Muscle layer of colon (tissue), 2 donors: Measurements from ENCODE around the gene SH3TC1.

Source experiments
- H3K27ac ChIP-seq: one replicate; pipeline ENCODE4 v1.7.0; 2013; ENCODE audit warnings: low read depth, mild to moderate bottlenecking, low read length, moderate library complexity
- H3K27me3 ChIP-seq, 2 donors: one replicate each; pipeline ENCODE4 v1.7.0; 2013; ENCODE audit warnings: low read length in 2 of 2, mild to moderate bottlenecking in 2 of 2; ENCODE audit not compliant: insufficient read depth in 2 of 2, control insufficient read depth in 1 of 2
- H3K36me3 ChIP-seq: one replicate; pipeline ENCODE4 v1.7.0; 2013; ENCODE audit warnings: mild to moderate bottlenecking, low read length; ENCODE audit not compliant: insufficient read depth
- H3K4me1 ChIP-seq: one replicate; pipeline ENCODE4 v1.7.0; 2013; ENCODE audit warnings: mild to moderate bottlenecking, low read length; ENCODE audit not compliant: insufficient read depth
- H3K4me3 ChIP-seq, 2 donors: one replicate each; pipeline ENCODE4 v1.7.0; 2013; ENCODE audit warnings: low read length in 2 of 2, low read depth in 1 of 2, mild to moderate bottlenecking in 1 of 2, moderate library complexity in 1 of 2
- H3K9ac ChIP-seq: one replicate; pipeline ENCODE4 v1.7.0; 2013; ENCODE audit warnings: low read length
- H3K9me3 ChIP-seq: one replicate; pipeline ENCODE4 v1.7.0; 2013; ENCODE audit warnings: mild to moderate bottlenecking, low read length
- donor health status: abdominal sarcoma.
- donor health status: Adenocarcinoma of cecum.

Gene SH3TC1

DNA sequence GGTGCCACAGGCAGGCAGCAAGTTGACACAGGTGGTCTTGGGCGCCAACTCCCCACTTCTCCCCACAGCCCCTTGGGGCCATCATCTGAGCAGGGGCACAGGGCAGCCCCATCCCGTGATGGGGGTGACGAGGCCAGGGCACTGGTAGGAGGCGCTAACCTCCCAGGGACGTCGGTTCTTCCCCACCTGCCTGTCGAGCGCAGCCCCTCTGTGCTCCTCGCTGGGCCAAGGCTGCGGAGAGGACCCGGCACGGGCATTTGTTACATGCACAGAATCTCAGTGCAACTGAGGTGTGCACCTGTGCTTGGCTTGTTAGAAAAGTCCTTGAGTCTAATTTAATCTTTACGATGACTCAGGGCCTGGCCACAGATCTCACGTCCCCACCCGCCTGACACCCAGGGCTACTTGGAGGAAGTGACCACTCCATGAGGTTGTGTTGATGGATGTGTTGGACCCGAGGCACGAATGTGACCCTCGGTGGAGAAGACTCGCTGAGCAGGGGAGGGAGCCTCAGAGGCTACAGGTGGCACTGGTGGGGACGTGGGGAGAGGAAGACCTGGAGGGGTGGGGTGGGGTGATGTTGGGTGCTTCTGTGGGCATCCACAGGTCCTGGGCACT, 3.1 kb upstream of the SH3TC1 start:
- H3K9me3 ChIP-seq: no peaks in the 10 kb centered on the region
- H3K36me3 ChIP-seq: no peaks in the 10 kb centered on the region
- H3K27me3 ChIP-seq: peaks cover 0 to 4% of the 10 kb centered on the region in 2 donors
- H3K27ac ChIP-seq: no peak overlapping the region
- no peak overlapping the region for H3K4me3 ChIP-seq
- peaks cover 3% of the 10 kb centered on the region for H3K4me1 ChIP-seq
- no peak overlapping the region for H3K9ac ChIP-seq

DNA sequence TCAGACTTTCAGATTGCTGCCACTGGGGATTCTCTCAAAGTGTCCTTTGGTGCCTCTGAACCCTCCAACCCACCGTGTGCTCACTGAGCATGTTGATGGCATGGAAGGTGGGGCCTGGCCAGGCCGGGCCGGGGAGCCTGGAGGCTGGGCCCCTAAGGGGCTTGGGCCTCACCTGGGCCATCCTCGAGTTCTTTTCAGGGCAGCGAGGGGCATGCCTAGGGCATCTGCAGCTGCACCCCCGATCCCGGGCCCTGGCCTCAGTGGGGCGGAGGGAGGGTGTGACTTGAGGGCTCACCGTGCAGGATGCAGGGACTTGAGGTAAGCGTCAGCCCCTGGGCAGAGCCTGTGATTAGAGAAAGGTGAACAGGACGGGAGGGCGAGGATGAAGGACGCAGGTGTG, 1.6 kb upstream of the SH3TC1 start:
- peaks cover 0 to 4% of the 10 kb centered on the region in 2 donors for H3K27me3 ChIP-seq
- H3K27ac ChIP-seq: no peak overlapping the region
- H3K9ac ChIP-seq: no peak overlapping the region
- H3K4me1 ChIP-seq: peaks cover 10% of the 10 kb centered on the region
- no peak overlapping the region for H3K4me3 ChIP-seq
- no peaks in the 10 kb centered on the region for H3K9me3 ChIP-seq
- H3K36me3 ChIP-seq: no peaks in the 10 kb centered on the region

DNA sequence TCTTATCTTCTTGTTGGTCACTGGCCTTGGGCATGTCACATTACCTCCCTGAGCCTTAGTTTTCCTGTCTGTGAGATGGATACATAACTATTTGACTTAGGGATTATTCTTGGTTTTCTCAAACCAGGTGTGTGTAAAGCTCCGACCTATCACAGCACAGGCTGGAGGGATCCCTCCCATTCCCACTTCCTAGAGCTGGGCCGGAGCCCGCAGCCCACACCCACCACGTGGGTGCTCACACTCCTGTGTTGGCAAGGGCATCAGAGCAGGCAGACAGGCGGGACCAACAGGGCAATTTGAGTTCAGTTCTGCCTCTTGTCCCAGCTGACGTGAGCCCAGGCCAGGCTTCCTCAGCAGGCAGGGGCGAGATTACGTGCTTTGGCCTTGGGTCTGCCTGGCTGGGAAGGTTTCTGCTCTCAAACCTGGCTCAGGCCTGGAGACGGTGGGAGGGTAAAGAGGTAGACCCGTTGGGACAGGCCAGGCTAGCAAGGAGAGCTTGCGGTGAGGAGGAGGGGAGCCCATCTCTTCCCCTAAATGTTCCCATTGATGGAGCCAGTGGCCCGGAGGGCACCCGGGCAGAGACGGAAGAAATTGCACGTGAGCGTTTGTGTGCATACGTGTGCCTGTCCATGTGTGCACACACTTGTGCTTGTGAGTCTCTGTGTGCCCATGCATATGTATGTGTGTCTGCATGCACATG, 734 bp upstream of the SH3TC1 start:
- Histone ChIP-seq H3K9me3 (no peaks in the 10 kb centered on the region), H3K4me3 (no peak overlapping the region), H3K36me3 (no peaks in the 10 kb centered on the region), H3K9ac (no peak overlapping the region), H3K27ac (no peak overlapping the region), H3K27me3 (peaks cover 0 to 4% of the 10 kb centered on the region in 2 donors), H3K4me1 (peaks cover 10% of the 10 kb centered on the region)

DNA sequence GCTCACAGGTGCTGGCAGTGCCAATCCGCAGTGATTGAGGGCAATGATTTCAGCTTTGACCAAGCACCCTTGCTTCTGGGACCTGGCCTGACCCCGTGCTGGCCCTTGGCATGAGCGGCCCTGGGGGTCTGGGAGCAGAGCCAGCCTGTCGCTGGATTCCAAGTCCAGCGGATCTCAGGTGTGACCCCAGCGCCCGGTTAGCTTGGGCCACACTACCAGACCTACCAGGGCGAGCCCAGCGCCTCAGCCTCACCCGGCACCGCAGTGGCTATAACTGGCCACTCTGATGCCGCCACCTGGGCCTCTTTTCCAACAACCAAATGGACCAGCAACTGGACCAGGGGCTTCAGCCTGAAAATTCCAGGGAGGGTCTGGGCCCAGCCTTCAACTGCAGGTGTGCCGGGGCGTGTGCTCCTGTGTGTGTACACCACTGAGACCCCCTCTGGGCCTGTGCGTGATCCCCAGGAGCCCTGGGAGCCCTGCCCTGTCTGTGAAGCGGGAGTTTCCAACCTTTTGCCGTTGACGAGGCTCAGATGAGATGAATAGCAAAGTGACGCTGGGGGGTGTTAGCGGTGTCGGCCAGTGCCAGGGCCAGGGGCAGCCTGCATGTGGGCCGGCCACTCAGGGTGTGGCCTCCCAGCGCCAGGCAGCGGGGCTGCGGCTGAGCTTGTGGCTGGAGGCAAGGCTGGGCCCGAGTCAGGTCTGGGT, 658 bp downstream of the SH3TC1 start:
- H3K4me1 ChIP-seq: peaks cover 10% of the 10 kb centered on the region
- peak overlapping the region; percentile 43 to 45 for H3K4me3 ChIP-seq
- no peak overlapping the region for H3K9ac ChIP-seq
- H3K9me3 ChIP-seq: no peaks in the 10 kb centered on the region
- H3K27me3 ChIP-seq: peaks cover 0 to 4% of the 10 kb centered on the region in 2 donors
- no peaks in the 10 kb centered on the region for H3K36me3 ChIP-seq
- no peak overlapping the region for H3K27ac ChIP-seq

DNA sequence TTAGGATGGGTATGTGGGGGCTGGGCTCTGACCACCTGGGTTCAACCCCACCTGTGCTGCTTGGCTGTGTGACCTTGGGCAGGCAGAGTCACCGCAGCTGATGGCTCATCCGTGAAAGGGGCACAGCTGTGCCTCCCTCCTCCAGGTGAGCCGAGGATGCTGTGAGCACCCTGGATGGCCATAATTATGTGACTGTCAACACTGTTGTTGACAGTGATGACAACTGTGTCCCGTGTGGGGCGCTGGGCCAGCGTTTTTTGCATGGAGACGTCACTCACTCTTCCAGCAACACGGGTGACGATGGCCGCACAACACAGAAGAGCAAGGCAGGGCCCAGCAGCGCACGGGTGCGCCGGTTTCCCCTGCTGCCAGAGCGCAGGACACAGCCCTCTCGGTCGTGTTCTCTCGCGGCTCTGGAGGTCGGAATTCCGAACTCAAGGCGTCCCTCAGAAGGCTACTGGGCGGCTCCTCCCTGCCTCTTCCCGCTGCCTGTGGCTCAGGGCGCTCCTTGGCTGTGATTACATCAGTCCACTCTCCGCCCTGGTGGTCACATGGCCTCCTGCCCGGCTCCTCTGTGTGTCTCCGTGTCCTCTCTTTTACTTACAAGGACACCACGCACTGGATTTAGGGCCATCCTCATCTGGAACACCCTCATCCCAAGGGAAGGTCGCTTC, 1.3 kb downstream of the SH3TC1 start:
- no peaks in the 10 kb centered on the region for H3K9me3 ChIP-seq
- peaks cover 10% of the 10 kb centered on the region for H3K4me1 ChIP-seq
- H3K36me3 ChIP-seq: no peaks in the 10 kb centered on the region
- H3K27me3 ChIP-seq: peaks cover 0 to 4% of the 10 kb centered on the region in 2 donors
- H3K4me3 ChIP-seq: peak overlapping the region; percentile 4 to 23
- H3K27ac ChIP-seq: no peak overlapping the region
- H3K9ac ChIP-seq: no peak overlapping the region

DNA sequence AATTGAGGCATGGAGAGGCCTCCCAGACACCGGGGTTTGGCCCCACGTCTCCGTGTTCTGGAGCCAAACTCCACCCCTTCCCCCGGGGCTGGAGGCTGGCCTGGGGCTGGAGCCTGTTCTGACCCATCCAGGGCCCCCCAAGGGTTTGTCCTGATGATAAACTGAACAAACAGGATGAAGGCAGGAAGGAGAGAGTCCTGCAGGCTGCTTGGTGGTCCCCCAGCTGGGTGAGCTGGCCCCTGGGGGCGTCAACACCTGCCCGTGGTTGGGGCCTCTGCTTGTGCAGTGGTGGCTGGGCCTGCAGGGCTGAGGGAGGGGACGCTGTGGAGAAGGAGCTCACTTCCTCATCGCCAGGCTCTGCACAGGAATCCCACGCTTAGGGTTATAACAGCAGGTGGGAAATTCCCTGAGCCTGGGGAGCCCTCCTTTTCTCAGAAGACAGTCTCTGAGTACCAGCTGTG, 2.3 kb downstream of the SH3TC1 start:
- Histone ChIP-seq H3K4me1 (peaks cover 10% of the 10 kb centered on the region), H3K4me3 (peak overlapping the region in 1 of 2 donors; percentile 4), H3K9me3 (no peaks in the 10 kb centered on the region), H3K9ac (no peak overlapping the region), H3K36me3 (no peaks in the 10 kb centered on the region), H3K27ac (no peak overlapping the region), H3K27me3 (peaks cover 0 to 4% of the 10 kb centered on the region in 2 donors)

DNA sequence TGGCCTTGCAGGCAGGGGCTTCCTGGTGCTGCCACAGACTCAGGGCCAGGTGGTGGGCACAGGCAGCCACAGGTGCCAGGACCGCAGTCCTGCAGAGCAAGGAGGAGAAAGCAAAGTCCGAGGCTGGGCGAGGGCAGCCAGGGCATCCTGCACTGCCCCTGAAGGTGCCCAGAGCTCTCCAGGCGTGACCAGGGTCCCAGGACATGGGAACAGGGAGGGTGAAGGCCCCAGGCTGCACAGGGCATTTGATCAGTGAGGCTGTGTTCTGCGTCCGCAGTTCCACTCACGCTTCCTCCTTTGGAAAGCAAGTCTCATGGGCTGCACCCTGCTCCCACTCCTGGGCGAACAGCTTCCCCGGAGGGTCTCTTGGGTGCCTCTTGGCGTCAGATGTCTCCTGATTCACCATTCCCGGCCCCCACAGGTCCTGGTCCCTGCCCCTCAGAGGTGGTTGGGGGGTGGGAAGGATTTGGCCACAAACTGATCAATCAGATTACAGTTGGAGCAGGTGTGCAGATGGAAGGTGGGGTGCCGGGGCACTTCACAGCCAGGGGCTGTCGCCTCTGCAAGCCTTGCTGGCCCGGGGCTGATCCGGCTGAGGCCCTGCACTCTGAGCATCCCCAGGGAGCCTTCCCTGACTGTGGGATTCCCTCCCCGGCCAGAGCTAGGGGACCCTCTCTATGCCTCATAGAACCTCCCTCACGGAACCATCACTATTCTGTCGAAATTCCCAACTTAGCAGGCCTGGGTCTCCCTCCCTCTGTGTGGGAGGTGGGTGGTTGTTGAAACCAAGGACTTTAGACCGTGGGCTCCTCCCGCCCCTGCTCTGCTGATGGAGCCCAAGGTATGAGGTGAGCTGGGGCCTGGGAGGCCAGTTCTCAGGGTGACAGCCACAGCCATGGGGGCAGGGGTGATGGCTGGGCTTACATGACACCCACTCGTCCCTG, 3.3 kb downstream of the SH3TC1 start:
- H3K4me3 ChIP-seq: no peak overlapping the region

DNA sequence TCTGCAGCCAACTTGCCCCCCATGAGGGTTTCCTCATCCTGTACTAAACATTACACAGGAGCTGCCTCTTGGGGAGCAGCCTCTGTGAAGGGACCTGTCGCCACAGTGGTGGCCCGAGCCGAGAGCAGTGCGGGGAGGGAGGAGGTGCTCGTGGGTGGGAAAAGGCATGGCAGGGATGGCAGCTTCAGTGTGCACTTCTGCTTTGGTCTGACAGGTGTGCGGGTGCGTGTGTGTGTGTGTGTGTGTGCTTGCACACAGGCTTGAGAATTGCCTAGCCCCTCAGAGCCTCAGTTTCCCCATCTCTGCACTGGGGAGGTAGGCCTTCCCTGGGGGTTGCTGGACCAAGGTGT, 3.9 kb downstream of the SH3TC1 start:
- Histone ChIP-seq H3K4me1 (peaks cover 10% of the 10 kb centered on the region), H3K27ac (no peak overlapping the region), H3K36me3 (no peaks in the 10 kb centered on the region), H3K27me3 (peaks cover 0 to 4% of the 10 kb centered on the region in 2 donors), H3K4me3 (no peak overlapping the region), H3K9ac (no peak overlapping the region), H3K9me3 (no peaks in the 10 kb centered on the region)

More for the DNA sequence above, 3.3 kb downstream of the SH3TC1 start:
- Histone ChIP-seq H3K27me3 (peaks cover 0 to 4% of the 10 kb centered on the region in 2 donors), H3K4me1 (peaks cover 10% of the 10 kb centered on the region), H3K9me3 (no peaks in the 10 kb centered on the region), H3K36me3 (no peaks in the 10 kb centered on the region), H3K27ac (no peak overlapping the region), H3K9ac (no peak overlapping the region)

DNA sequence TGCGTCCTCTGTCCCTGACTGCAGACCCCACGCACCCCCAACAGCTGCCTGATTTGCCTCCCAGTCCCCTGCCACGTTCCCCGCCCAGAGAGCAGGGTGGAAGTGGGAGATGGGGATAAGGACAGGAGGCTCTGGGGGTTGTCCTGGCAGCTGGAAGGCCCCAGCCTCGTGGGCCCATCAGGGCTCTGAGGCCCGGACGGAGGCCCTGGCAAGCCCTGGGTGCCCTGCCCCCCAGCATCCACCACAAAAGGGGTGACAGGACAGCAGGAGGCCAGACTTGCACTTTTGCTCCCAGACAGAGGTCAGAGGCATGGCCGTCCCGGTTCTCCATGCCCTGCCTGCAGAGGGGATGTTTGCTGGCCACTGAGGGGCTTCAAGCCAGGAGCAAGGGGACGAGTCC, 4.7 kb downstream of the SH3TC1 start:
- Histone ChIP-seq H3K4me1 (peaks cover 10% of the 10 kb centered on the region), H3K27me3 (peaks cover 0 to 4% of the 10 kb centered on the region in 2 donors), H3K9ac (no peak overlapping the region), H3K4me3 (no peak overlapping the region), H3K27ac (no peak overlapping the region), H3K36me3 (no peaks in the 10 kb centered on the region), H3K9me3 (no peaks in the 10 kb centered on the region)

DNA sequence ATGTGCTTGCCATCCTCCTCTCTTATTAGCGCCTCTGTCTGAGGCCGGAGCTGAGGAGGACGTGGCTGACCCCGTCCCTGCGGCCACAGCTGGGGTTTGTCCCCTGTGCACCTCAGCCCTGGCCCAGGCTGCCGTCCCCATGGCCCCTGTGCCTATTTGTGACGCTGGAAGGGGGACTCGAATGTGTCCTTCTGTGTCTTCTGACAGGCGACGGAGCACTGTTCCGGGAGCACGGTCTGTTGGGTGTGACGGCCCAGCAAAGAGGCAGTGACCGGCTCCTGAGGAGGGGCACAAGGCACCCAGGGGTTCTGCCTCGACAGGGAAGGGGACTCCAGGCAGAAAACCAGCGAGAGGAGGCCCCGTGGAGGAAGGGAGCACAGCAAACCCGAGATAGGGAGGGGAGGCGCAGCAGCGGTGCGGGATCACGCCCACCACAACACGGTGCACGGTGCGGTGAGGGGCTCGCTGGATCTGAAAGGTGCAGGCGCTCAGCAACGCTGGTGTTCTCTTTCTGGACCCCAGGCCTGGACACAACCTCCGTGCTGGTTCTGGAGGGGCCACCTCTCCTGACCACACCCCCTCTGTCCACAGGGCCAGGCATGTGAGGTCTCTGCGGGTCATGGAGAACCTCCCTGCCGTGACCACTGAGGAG, 5.6 kb downstream of the SH3TC1 start:
- Histone ChIP-seq H3K9me3 (no peaks in the 10 kb centered on the region), H3K36me3 (no peaks in the 10 kb centered on the region), H3K27ac (no peak overlapping the region), H3K4me1 (peaks cover 10% of the 10 kb centered on the region), H3K4me3 (no peak overlapping the region), H3K9ac (no peak overlapping the region), H3K27me3 (peaks cover 0 to 4% of the 10 kb centered on the region in 2 donors)
